AG04450 (cell line): ENCODE data around the gene LOXL4. TPM values are rescaled to one million over a fixed set of nuclear protein-coding genes. Genes with fewer than 3 reads are reported as not detected.

Experiments used
- CTCF ChIA-PET: fragments of 300-600, 350-600 bp; formaldehyde crosslinking; extraction: SDS; loops from one replicate; lab custom pipeline; 2022; ENCODE audit warnings: antibody characterized with exemption, inconsistent platforms; lab: Charles Lee
- POLR2A ChIA-PET: fragments of 350-600 bp; formaldehyde crosslinking; extraction: SDS; loops from one replicate; lab custom pipeline; 2021; ENCODE audit warnings: antibody characterized with exemption, inconsistent platforms; lab: Yijun Ruan, JAX
- DNase-seq: peaks from one replicate; pipeline ENCODE4 v3.0.0-alpha.2; 2011; ENCODE audit warnings: low read depth, low spot score
- H3K27ac ChIP-seq: one replicate; pipeline ENCODE4 v1.5.1; 2012; ENCODE audit warnings: low read depth, low read length, control low read depth
- H3K27me3 ChIP-seq: one replicate; pipeline ENCODE4 v1.6.0; 2012; ENCODE audit warnings: low read length; ENCODE audit not compliant: control insufficient read depth, insufficient read depth
- H3K4me3 ChIP-seq: 2 replicates; pipeline ENCODE4 v1.5.1; 2011; ENCODE audit warnings: mild to moderate bottlenecking, low read depth, low read length, control low read depth
- H3K9me3 ChIP-seq: 2 replicates; pipeline ENCODE4 v1.5.1; 2012; ENCODE audit warnings: low read length; ENCODE audit not compliant: control insufficient read depth, insufficient read depth
- CTCF ChIP-seq: IDR thresholded peaks from 2 replicates; pipeline ENCODE4 v1.5.1; 2011; ENCODE audit warnings: low read depth, low read length, control low read depth, inconsistent platforms
- polyA plus RNA-seq: library from polyadenylated mRNA; depleted of rRNA; stranded (reverse); fragments of >200 nt; gene quantifications from 2 replicates; pipeline ENCODE4 v1.2.3, GENCODE V29; 2011

LOXL4 gene
- polyA plus RNA-seq, 1 experiment, result 41.0 TPM

DNA sequence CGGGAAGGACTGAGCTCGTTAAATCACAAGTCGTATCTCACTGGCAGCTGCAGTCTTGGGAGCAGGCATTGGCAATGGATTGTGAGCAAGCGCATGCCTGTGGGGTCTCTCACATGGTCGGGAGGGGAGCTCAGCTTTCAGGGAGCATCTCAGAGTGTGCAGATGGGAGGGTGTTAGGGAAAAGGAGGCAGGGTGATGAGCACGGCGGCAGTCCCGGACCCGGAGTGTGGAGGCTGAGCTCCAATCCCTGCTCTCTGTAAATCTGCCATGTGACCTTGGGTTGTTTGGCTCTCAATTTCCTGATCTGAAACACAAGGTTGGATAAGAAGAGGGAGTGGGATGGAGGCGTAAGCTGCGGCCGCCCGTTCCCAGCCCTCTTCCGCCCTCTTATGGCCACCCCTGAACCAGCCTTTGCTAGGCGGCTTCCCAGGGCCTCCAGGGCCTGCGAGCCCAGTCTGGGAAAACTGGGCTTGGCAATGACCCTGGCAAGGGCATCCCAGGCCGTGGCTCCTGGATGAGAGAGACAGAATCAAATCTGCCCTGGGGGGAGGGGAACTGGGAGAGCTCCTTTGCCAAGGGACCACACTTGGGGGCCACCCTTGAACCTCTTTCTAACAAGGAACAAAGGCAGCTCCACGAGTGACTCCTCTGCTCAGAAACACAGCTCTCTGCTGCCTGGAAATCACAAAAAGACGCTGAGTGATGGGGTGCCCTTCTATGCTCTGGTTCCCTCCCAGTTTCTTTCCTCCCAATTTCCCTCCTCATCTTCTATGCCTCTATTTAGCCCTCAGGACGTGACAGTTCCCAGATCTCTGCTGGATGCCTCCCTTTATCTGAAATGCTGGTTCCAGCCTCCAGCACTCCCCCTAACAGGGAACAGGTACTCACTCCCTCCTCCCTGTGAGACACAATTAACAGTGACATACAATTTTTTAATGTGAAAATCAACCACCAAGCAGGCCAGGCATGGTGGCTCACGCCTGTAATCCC, 41.7 kb upstream of the LOXL4 start:
- CTCF ChIA-PET, result interaction anchor here (0.6 to 4.4 kb wide), 76 partner anchors 8 to 1585 kb away, joined by 3 to 111 read pairs (median 5); partner anchors contain the start of genes GOLGA7B, LOXL4 and PYROXD2
- H3K4me3 ChIP-seq, result peak overlapping the region; percentile 42
- H3K9me3 ChIP-seq, result peaks cover 5% of the 10 kb centered on the region; the same call in 1 of the 2 replicates
- POLR2A ChIA-PET, result interaction anchor here (0.5 to 1.7 kb wide), 9 partner anchors 14 to 156 kb away, joined by 3 to 7 read pairs (median 4); partner anchors contain the start of genes LOXL4 and PYROXD2
- H3K27ac ChIP-seq, result peak overlapping the region; percentile 34
- DNase-seq, result peak; percentile 75
- H3K27me3 ChIP-seq, result no peaks in the 10 kb centered on the region
- TF ChIP-seq CTCF, result peak; percentile 87

DNA sequence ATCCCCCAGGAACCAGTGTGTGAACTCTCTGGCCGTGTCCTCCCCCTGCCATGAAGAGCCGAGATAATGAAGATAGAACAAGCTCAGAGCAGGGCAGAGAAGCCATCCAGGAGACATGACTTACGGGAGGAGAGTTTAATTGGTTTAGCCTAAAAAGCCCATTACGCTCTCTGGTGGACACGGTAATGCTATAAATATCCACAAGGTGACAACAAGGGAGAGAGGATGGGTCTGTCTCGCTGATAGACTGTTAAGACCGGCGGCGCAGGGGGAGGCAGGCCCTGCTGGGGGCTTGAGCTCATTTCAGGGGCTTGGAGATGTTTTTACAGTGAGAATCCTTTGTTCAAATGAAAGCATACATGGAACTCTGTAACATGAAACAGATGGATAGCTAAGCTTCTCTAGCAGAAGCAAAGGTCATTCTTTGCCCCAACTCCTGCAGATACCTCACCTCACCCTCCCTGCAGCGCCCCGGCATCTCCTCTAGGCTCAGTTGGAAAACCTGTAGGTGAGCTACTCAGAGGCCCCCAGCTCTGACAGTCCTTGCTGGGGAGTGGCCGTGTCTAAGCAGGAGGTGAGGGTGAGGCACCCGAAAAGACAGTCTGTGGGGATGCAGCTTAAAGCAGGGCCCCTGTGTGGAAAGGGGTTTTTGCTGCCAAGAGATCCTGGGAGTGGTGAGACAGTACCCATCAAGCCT, 40.8 kb upstream of the LOXL4 start:
- TF ChIP-seq CTCF, result no peak
- DNase-seq, result no peak
- CTCF ChIA-PET, result interaction anchor here (0.5 to 4.4 kb wide), 69 partner anchors 9 to 565 kb away, joined by 3 to 111 read pairs (median 5); partner anchors contain the start of genes GOLGA7B, LOXL4 and PYROXD2
- POLR2A ChIA-PET, result interaction anchor here (0.5 to 1.7 kb wide), 8 partner anchors 13 to 155 kb away, joined by 3 to 7 read pairs (median 4); partner anchors contain the start of genes LOXL4 and PYROXD2
- H3K4me3 ChIP-seq, result no peak overlapping the region
- H3K27me3 ChIP-seq, result peaks cover 2% of the 10 kb centered on the region
- H3K9me3 ChIP-seq, result peaks cover 5% of the 10 kb centered on the region; the same call in 1 of the 2 replicates
- H3K27ac ChIP-seq, result peak overlapping the region; percentile 31

DNA sequence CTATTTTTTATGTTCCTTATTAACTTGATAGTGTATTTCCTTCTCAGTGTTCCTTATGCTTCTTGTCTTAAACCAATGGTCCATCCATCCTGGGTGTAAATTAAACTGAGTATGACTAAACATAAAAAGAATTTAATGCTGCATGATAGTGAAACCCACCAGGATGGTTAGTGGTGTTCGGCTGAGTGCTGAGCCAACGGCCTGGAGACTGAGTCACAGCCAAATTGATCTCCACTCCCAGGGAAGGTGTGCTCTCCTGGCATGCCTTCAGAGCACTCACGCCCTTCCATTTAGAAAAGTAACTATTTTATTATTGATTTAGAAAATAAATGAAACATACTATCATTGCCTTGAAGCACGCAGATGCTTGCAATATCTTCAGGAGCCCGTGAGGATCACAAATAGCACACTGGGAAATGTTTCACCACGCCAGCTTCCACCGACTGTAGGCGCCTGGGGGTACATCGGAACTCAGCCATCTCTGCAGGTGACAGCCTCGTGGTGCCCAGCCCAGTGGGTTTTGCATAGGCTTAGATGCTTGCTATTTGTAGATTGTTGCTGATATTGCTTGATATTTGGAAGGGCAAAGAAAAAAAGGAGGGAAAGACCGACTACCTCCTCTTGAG, 40.0 kb upstream of the LOXL4 start:
- TF ChIP-seq CTCF, result no peak
- POLR2A ChIA-PET, result interaction anchor here (1.7 kb wide), 1 partner anchor 12 kb away, joined by 7 read pairs; no protein-coding TSS in a partner anchor
- no peak for DNase-seq

GRCh38 chr10:98306501-98306900, 38.5 kb upstream of the LOXL4 start:
- POLR2A ChIA-PET, result no interaction called here
- TF ChIP-seq CTCF, result no peak
- CTCF ChIA-PET, result interaction anchor here (1.1 to 1.5 kb wide), 3 partner anchors 25 to 943 kb away, joined by 3 read pairs; no protein-coding TSS in a partner anchor
- no peak for DNase-seq
- Histone ChIP-seq H3K27me3 (peaks cover 22% of the 10 kb centered on the region), H3K4me3 (no peak overlapping the region), H3K27ac (no peak overlapping the region), H3K9me3 (peaks cover 5% of the 10 kb centered on the region; the same call in 1 of the 2 replicates)

More for the DNA sequence above, 40.0 kb upstream of the LOXL4 start:
- Histone ChIP-seq H3K4me3 (no peak overlapping the region), H3K9me3 (peaks cover 5% of the 10 kb centered on the region; the same call in 1 of the 2 replicates), H3K27ac (no peak overlapping the region), H3K27me3 (peaks cover 9% of the 10 kb centered on the region)
- CTCF ChIA-PET, result interaction anchor here (0.5 to 4.4 kb wide), 17 partner anchors 10 to 393 kb away, joined by 3 to 111 read pairs (median 15); partner anchors contain the start of gene LOXL4
